ENCODE results near the gene CDH26. TPM values are rescaled to one million over a fixed set of nuclear protein-coding genes. Genes with fewer than 3 reads are reported as not detected.

Gene CDH26
- 1 to 10 TPM; 1.7 to 3.5 TPM for total RNA-seq
- 2.0 TPM for polyA plus RNA-seq (ENCODE audit: insufficient read depth, low read depth, low replicate concordance)
- long read RNA-seq, donor 1: 0 reads
- long read RNA-seq, donor 2: 0 reads

DNA sequence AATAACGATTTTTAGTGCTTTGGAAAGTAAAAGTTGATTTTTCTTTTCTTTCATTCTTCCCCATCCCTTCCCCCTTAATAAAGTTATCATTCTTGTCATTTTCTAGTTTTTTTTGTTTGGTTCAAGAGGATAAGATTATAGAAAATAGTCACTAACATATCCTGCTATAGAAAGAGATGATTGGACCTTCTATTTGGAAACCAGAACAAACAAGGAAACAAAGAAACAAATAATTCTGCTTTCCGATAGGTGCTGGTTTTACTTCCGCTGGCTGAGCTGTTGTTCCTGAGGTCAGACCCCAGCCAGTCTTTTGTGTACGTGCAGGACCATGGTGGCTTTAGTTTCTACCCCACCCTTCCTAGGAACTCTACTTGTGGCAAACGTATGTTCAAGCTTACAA is at the start of gene CDH26:
Gene CDH26, plus strand, starts transcription at position 301 of the 400 bp plus-strand sequence. CDS start 304 bp downstream, outside the sequence.
- WGBS, 2 donors: 89 to 91% methylated on average over 5 of the region's 5 CpGs
- Histone ChIP-seq H3K27me3 (no peaks in the 10 kb centered on the region), H3K4me1 (no peaks in the 10 kb centered on the region), H3K36me3 (ENCODE audit: low read depth, missing control alignments) (no peaks in the 10 kb centered on the region), H3K4me3 (no peak within 1 kb of the TSS), H3K9me3 (no peaks in the 10 kb centered on the region), H3K27ac (no peak within 1 kb of the TSS)
- TF ChIP-seq POLR2A (IDR thresholded peaks at IDR 0.05): no peak
- no peak for TF ChIP-seq CTCF (IDR thresholded peaks at IDR 0.05)
- no peak for DNase-seq
- intact Hi-C loops (cut with DNase I; ENCODE audit: low total_unique reads): no loop called here

- no peak overlapping the region for H3K4me3 ChIP-seq
- intact Hi-C loops (cut with DNase I; ENCODE audit: low total_unique reads): no loop called here
- no peak for DNase-seq
- TF ChIP-seq POLR2A (IDR thresholded peaks at IDR 0.05): no peak
- no peak for TF ChIP-seq CTCF (IDR thresholded peaks at IDR 0.05)
- no peaks in the 10 kb centered on the region for H3K9me3 ChIP-seq
- no peaks in the 10 kb centered on the region for H3K36me3 ChIP-seq (ENCODE audit: low read depth, missing control alignments)
- no peaks in the 10 kb centered on the region for H3K4me1 ChIP-seq
- no peaks in the 10 kb centered on the region for H3K27me3 ChIP-seq
- 85 to 87% methylated on average over 5 of the region's 5 CpGs for WGBS, 2 donors
- no peak overlapping the region for H3K27ac ChIP-seq
Measured at GRCh38 chr20:59908855-59909254, 49.4 kb upstream of the CDH26 start.

DNA sequence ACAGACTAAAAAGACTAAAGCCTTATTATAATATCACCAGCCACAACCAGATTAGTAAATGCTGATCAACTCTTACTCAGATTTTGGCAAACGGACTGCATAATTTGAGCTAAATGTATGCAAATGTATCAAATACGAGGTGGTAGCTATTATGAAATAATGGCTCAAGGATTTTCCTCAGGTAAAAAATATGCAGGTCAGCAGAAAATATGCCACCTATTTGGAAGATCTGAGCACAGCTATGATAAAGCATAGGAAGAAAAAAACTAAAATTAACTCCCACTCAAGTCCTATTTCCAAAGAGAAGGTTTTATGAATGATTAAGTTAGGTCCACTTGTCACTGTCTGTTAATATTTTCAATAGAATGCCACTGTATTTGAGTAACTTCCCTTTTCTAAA is 47.2 kb upstream of the CDH26 start:
- Histone ChIP-seq H3K9me3 (no peaks in the 10 kb centered on the region), H3K27ac (no peak overlapping the region), H3K27me3 (no peaks in the 10 kb centered on the region), H3K36me3 (ENCODE audit: low read depth, missing control alignments) (no peaks in the 10 kb centered on the region), H3K4me1 (no peaks in the 10 kb centered on the region), H3K4me3 (no peak overlapping the region)
- no peak for DNase-seq
- TF ChIP-seq POLR2A (IDR thresholded peaks at IDR 0.05) (no peak), CTCF (IDR thresholded peaks at IDR 0.05) (no peak)
- 85 to 86% methylated on average over 2 of the region's 2 CpGs for WGBS, 2 donors
- intact Hi-C loops (cut with DNase I; ENCODE audit: low total_unique reads): no loop called here

- Histone ChIP-seq H3K27me3 (no peaks in the 10 kb centered on the region), H3K4me3 (no peak overlapping the region), H3K27ac (no peak overlapping the region), H3K4me1 (no peaks in the 10 kb centered on the region), H3K36me3 (ENCODE audit: low read depth, missing control alignments) (no peaks in the 10 kb centered on the region), H3K9me3 (no peaks in the 10 kb centered on the region)
- TF ChIP-seq POLR2A (IDR thresholded peaks at IDR 0.05) (no peak), CTCF (IDR thresholded peaks at IDR 0.05) (no peak)
- 67 to 73% methylated on average over 4 of the region's 4 CpGs for WGBS, 2 donors
- no peak for DNase-seq
- intact Hi-C loops (cut with DNase I; ENCODE audit: low total_unique reads): no loop called here
Measured at GRCh38 chr20:59912609-59913008, 45.6 kb upstream of the CDH26 start.

DNA sequence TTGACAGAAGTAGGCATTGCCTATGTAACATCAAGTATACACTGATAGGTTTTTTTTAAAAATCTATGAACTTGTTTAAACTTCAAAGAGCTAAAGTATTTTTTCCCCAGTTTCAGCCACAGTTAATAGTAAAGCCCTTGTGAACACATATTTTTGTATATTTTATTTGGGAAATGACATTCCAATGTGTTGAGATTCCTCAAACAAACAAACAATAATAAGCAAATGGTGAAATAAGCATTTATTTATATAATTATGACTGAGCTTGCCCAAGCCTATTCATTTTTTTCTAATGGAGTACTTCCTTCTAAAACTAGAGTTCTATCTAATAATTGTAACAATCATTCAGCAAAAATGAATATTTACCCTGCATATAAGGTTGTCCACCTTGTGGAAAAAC is 37.3 kb upstream of the CDH26 start:
- Histone ChIP-seq H3K27ac (no peak overlapping the region), H3K27me3 (no peaks in the 10 kb centered on the region), H3K4me3 (no peak overlapping the region), H3K36me3 (ENCODE audit: low read depth, missing control alignments) (no peaks in the 10 kb centered on the region), H3K9me3 (no peaks in the 10 kb centered on the region), H3K4me1 (no peaks in the 10 kb centered on the region)
- intact Hi-C loops (cut with DNase I; ENCODE audit: low total_unique reads): no loop called here
- TF ChIP-seq POLR2A (IDR thresholded peaks at IDR 0.05) (no peak), CTCF (IDR thresholded peaks at IDR 0.05) (no peak)
- no peak for DNase-seq
